ENCODE results near the gene GIN1.

GIN1 gene

GRCh38 chr5:103036601-103037000, 83.3 kb downstream of the GIN1 start:
- DNase-seq (ENCODE audit: low read depth) = no peak

All from activated T-helper 9 cell treated with anti-CD3 and anti-CD28 coated beads, Interleukin-2, amount 50 U/mL, for 16 hours (primary cell).